Astrocyte of the spinal cord (primary cell): ENCODE measurements around the gene P3H2.

Source experiments
- DNase-seq: peaks from one replicate; pipeline ENCODE4 v3.0.0; 2011; ENCODE audit warnings: low read depth, low spot score
- H3K4me3 ChIP-seq: 2 replicates; pipeline ENCODE4 v1.5.1; 2011; ENCODE audit warnings: low read depth, mild to moderate bottlenecking, low read length, moderate library complexity
- in situ Hi-C: cut with HindIII; loops from 2 replicates; pipeline ENCODE4 v1.10.0; 2017; ENCODE audit warnings: low sequenced_read_pairs
- TF ChIP-seq, protein P1 (sequence below): IDR thresholded peaks from 2 replicates; pipeline ENCODE4 v1.5.1; 2012; ENCODE audit warnings: low read depth, mild to moderate bottlenecking, low read length, inconsistent platforms

The P3H2 gene

DNA sequence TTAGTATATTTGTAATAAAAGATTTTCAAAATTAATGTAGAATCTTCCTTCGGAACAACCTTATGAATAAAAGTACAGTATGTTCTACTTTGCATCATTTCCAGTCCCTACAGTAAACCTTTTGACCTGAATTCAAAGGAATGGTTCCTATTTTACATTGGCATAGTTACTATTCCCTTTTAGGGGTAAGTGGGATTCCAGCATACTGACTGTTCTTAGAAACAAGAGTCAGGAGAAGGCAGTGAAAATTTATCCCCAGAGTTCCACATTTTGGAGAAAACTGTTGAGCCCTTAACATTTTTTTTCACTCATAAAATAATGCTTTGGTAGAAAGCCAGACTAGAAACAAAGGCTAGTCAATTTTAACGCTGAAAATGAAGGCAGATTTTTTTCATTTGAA, 78.1 kb downstream of the P3H2 start:
- H3K4me3 ChIP-seq = no peak overlapping the region
- TF ChIP-seq, protein P1, sequence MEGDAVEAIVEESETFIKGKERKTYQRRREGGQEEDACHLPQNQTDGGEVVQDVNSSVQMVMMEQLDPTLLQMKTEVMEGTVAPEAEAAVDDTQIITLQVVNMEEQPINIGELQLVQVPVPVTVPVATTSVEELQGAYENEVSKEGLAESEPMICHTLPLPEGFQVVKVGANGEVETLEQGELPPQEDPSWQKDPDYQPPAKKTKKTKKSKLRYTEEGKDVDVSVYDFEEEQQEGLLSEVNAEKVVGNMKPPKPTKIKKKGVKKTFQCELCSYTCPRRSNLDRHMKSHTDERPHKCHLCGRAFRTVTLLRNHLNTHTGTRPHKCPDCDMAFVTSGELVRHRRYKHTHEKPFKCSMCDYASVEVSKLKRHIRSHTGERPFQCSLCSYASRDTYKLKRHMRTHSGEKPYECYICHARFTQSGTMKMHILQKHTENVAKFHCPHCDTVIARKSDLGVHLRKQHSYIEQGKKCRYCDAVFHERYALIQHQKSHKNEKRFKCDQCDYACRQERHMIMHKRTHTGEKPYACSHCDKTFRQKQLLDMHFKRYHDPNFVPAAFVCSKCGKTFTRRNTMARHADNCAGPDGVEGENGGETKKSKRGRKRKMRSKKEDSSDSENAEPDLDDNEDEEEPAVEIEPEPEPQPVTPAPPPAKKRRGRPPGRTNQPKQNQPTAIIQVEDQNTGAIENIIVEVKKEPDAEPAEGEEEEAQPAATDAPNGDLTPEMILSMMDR = no peak
- no peak for DNase-seq
- in situ Hi-C loops = no loop called here

DNA sequence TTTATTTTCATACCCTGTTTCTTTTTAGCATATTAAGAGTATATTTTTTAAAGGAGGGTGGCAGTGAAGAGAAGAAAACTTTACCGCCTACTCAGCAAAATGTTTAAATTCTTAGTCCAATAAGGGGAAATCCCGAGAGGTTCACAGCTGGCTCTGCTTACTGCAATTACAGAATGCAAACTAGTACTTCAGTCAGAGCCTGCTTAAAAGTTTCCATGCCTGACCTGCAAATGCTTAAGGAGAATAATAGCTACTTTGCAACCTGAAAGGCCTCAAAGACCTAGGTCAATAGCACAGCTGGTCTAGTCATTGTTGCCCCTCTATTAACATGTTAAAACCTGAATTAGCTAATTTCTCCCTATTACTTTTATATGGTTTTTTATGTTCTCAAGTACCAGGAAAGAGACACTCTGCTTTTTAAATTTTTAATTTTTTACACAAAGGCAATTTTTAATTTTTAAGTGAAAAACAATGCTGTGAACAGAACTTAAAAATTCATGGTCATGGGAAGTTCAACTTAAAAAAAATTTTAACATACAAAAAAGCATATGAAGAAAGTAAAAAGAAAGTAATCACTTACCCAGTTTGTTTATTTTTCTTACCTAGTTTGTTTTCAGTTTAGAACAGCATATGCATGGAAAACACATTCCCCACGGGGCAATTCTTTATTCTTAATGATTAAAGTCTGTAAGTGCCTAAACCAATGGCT, 79.2 kb downstream of the P3H2 start:
- TF ChIP-seq, protein P1 = no peak
- no peak overlapping the region for H3K4me3 ChIP-seq
- in situ Hi-C loops = no loop called here
- no peak for DNase-seq

DNA sequence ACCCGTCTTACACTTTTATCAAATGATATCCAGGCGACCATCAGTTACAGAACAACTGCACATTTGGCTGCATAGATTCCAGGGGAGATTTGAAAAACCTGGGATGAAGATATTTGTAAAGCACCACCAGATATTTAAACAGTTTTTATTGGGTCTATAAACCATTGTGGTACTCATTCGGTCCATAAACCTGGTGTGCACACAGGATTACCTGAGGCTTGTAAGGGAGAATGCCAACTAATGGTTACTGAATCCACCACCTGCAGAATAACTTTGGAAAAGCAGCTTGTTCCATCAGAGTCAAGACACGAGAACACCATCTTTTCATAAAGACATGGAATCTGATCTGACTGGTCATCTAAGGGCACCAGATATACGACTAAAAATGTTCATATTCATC, 80.6 kb downstream of the P3H2 start:
- H3K4me3 ChIP-seq = no peak overlapping the region
- TF ChIP-seq, protein P1 = no peak
- DNase-seq = no peak
- in situ Hi-C loops = no loop called here

DNA sequence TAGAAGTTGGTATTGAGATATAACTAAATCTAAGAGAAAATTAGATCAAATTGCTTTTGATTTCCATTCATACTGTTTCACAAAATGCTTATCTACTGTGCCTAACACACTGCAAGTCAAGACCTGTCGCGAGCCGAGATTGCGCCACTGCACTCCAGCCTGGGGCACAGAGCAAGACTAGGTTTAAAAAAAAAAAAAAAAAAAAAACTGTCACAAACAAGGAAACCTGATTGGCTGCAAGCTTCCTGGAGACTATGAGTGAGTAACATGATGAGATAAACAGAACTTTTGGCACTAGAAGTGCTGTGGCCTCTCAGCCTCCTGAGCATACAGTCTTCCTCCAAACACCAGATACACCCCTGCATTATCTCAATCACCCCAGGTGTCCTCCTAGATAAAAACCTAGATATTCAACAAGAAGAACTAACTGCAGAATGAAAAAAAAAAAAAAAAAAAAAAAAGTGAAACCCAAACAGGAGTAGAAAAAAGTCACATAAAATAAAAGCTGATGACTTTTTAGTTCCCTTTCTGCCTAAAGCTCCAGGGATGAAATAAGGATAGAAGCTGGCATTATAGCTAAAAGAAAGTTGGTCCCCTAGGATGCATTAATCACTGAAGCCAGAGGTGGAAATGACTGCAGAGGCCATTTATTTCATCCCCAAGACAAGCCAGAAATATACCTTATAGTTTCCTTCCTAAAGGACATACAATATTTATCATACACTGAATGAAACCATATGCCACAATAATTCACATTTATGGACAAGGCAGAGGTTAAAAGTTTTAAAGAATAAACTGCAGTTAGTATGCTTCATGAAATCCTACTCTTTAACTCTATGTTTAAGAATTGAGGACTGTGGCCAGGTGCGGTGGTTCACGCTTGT, 82.4 kb downstream of the P3H2 start:
- H3K4me3 ChIP-seq = no peak overlapping the region
- DNase-seq = peak; percentile 56
- TF ChIP-seq, protein P1 = no peak
- in situ Hi-C loops = no loop called here

DNA sequence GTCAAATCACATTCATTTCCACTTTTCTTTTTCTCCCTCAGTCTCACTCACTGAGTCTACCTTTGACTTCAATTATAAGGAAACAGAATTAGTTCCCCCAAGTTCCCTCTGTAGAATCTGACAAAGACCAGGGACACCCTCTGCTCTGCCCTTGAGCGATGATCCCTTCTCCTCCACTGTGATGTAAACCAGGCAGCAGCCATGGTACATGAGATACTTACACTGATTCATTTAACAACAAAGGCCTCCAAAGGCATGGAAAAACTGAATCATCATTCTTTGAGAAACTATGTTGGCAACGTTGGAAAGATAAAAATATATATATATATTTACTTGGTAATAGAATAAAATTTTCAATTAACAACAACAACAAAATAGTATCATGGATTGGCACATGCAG, 84.1 kb downstream of the P3H2 start:
- no peak overlapping the region for H3K4me3 ChIP-seq
- in situ Hi-C loops = no loop called here
- peak; percentile 70 for DNase-seq
- TF ChIP-seq, protein P1 = no peak

DNA sequence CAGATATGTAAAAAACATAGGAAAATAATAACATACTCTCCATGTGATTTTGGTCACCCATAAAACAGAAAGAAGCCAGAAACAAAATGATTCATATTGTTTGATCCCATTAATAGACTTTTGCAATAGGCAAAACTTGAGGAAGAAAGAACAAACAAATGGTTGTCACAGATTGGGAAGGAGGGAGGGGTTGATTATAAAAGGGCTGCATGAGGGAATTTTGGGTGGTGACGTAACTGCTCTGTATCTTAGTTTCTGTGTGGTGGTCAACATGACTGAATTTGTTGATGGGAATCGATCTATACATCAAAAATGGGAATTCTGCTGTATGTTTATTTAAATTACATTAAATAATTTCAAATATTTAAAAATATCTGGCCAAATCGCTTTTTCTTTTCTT, 86.3 kb downstream of the P3H2 start:
- TF ChIP-seq, protein P1 = no peak
- DNase-seq = no peak
- in situ Hi-C loops = no loop called here
- no peak overlapping the region for H3K4me3 ChIP-seq
